Sigmoid colon (tissue), 3 donors: ENCODE measurements around the gene OR13C9.

Source experiments
- CTCF ChIP-seq, 4 experiments: fragments of 450-650 bp in 3 of 4; fragments of 200-600 bp in 1 of 4; IDR thresholded peaks; one replicate each; pipeline ENCODE4 v1.5.1; 2016 to 2019; ENCODE audit warnings: antibody characterized with exemption in 4 of 4, mild to moderate bottlenecking in 3 of 4, moderate library complexity in 2 of 4
- POLR2A ChIP-seq, 2 donors: fragments of 450-650 bp; IDR thresholded peaks; one replicate each; pipeline ENCODE4 v1.6.1; 2016; ENCODE audit warnings: antibody characterized with exemption in 2 of 2, mild to moderate bottlenecking in 2 of 2, moderate library complexity in 2 of 2

GRCh38 chr9:104608336-104608735 is 9.7 kb downstream of the OR13C9 start:
- TF ChIP-seq POLR2A (IDR thresholded peaks at IDR 0.05): no peak
- no peak for TF ChIP-seq CTCF (IDR thresholded peaks at IDR 0.05)
